B cell (primary cell): Measurements from ENCODE around the gene SLC2A6. TPM values are rescaled to one million over a fixed set of nuclear protein-coding genes. Genes with fewer than 3 reads are reported as not detected.

ENCODE experiments used
- ATAC-seq: fragments of 200-7000 bp; cut with Tn5 transposase; one replicate; pipeline ENCODE4 v1.10.0; 2021; ENCODE audit warnings: low read depth, mild to moderate bottlenecking, moderate number of reproducible peaks, moderate library complexity
- CTCF ChIA-PET: fragments of 350-600 bp; sonication (Branson Sonifier 250); formaldehyde crosslinking; loops from one replicate; lab custom pipeline; 2021; ENCODE audit warnings: antibody characterized with exemption, inconsistent platforms; lab: Charles Lee
- POLR2A ChIA-PET: fragments of 350-600 bp; sonication (Branson Sonifier 250); formaldehyde crosslinking; loops from one replicate; lab custom pipeline; 2021; ENCODE audit warnings: antibody characterized with exemption; lab: Charles Lee
- DNase-seq: peaks from one replicate; pipeline ENCODE4 v3.0.0; 2013
- H2AFZ ChIP-seq: 2 replicates; pipeline ENCODE4 v1.6.1; 2012; ENCODE audit warnings: mild to moderate bottlenecking, low read depth, low read length; ENCODE audit not compliant: insufficient read depth, poor library complexity, severe bottlenecking
- H3K27ac ChIP-seq, 2 donors: 1 replicate in 1 of 2; 2 replicates in 1 of 2; pipeline ENCODE4 v1.5.1; 2012 to 2013; ENCODE audit warnings: low read length in 2 of 2, mild to moderate bottlenecking in 2 of 2, moderate library complexity in 1 of 2
- H3K27me3 ChIP-seq, 4 experiments: fragments of 200-600 bp in 1 of 4; sonication (generic) in 1 of 4; replicated peaks in 1 of 4; 1 replicate in 2 of 4; 2 replicates in 2 of 4; pipeline versions ENCODE4 v1.6.1 to v1.7.0; 2013 to 2016; ENCODE audit warnings: low read length in 3 of 4, mild to moderate bottlenecking in 2 of 4, mixed read lengths in 1 of 4, moderate library complexity in 1 of 4; ENCODE audit not compliant: insufficient read depth in 4 of 4, control insufficient read depth in 3 of 4; ENCODE audit errors: control extremely low read depth in 1 of 4
- H3K36me3 ChIP-seq, 2 experiments: replicated peaks in 1 of 2; 1 replicate in 1 of 2; 2 replicates in 1 of 2; pipeline versions ENCODE4 v1.6.1 to v1.7.1; 2013; ENCODE audit warnings: low read length in 1 of 2; ENCODE audit not compliant: insufficient read depth in 2 of 2, control insufficient read depth in 1 of 2; ENCODE audit errors: control extremely low read depth in 1 of 2, extremely low read depth in 1 of 2
- H3K4me1 ChIP-seq, 2 donors: fragments of 200-600 bp in 1 of 2; sonication (generic) in 1 of 2; 1 replicate in 1 of 2; 2 replicates in 1 of 2; pipeline versions ENCODE4 v1.5.1 to v1.6.1; 2013 to 2017; ENCODE audit warnings: low read length in 2 of 2; ENCODE audit not compliant: control insufficient read depth in 2 of 2, insufficient read depth in 2 of 2
- H3K4me2 ChIP-seq: replicated peaks from 2 replicates; pipeline ENCODE3; 2012; ENCODE audit warnings: mild to moderate bottlenecking, low read depth, low read length; ENCODE audit not compliant: poor library complexity, severe bottlenecking
- H3K4me3 ChIP-seq, 5 experiments: fragments of 200-600 bp in 1 of 5; sonication (generic) in 1 of 5; 1 replicate in 3 of 5; 2 replicates in 2 of 5; pipeline versions ENCODE4 v1.5.1 to v1.7.0; 2011 to 2016; ENCODE audit warnings: low read length in 4 of 5, mild to moderate bottlenecking in 4 of 5, low read depth in 2 of 5, control low read depth in 1 of 5, moderate library complexity in 1 of 5; ENCODE audit not compliant: insufficient read depth in 1 of 5; ENCODE audit errors: control extremely low read depth in 1 of 5, extremely low read depth in 1 of 5
- H3K79me2 ChIP-seq: fragments of 200-600 bp; sonication (generic); one replicate; pipeline ENCODE4 v1.6.0; 2016; ENCODE audit warnings: low read length; ENCODE audit not compliant: control insufficient read depth, insufficient read depth
- H3K9ac ChIP-seq: fragments of 200-600 bp; sonication (generic); 2 replicates; pipeline ENCODE4 v1.6.1; 2017; ENCODE audit warnings: mild to moderate bottlenecking, low read length, moderate library complexity
- H3K9me3 ChIP-seq, 3 donors: one replicate each; pipeline versions ENCODE4 v1.6.1 to v1.7.1; 2013; ENCODE audit warnings: low read length in 2 of 3; ENCODE audit not compliant: control insufficient read depth in 2 of 3, insufficient read depth in 1 of 3; ENCODE audit errors: control extremely low read depth in 1 of 3
- H4K20me1 ChIP-seq: 2 replicates; pipeline ENCODE4 v1.6.0; 2012; ENCODE audit warnings: mild to moderate bottlenecking, low read length; ENCODE audit not compliant: insufficient read depth, control insufficient read depth, poor library complexity, severe bottlenecking
- H3K27ac Mint-ChIP-seq: one replicate; pipeline ENCODE4 v1.8.0; 2021; ENCODE audit warnings: mixed read lengths
- H3K27me3 Mint-ChIP-seq: one replicate; pipeline ENCODE4 v1.8.0; 2021; ENCODE audit warnings: mixed read lengths
- H3K4me1 Mint-ChIP-seq: one replicate; pipeline ENCODE4 v1.8.0; 2021; ENCODE audit warnings: mixed read lengths
- H3K4me3 Mint-ChIP-seq: one replicate; pipeline ENCODE4 v1.8.0; 2021; ENCODE audit warnings: mixed read lengths
- H3K9me3 Mint-ChIP-seq: one replicate; pipeline ENCODE4 v1.8.0; 2022; ENCODE audit warnings: mixed read lengths; ENCODE audit not compliant: insufficient read depth
- EZH2 ChIP-seq: IDR thresholded peaks from 2 replicates; pipeline ENCODE4 v1.6.1; 2012; ENCODE audit warnings: borderline replicate concordance, low read depth, mild to moderate bottlenecking, moderate library complexity, low read length; ENCODE audit not compliant: insufficient read depth, poor library complexity, severe bottlenecking
- WGBS: methylation state at CpG from one replicate; pipeline ENCODE4 v1.1.5; 2013; ENCODE audit warnings: missing lambda C conversion rate; ENCODE audit not compliant: insufficient coverage; 5-methylcytosine and 5-hydroxymethylcytosine counted together
- intact Hi-C: fragments of 100-400 bp; cut with micrococcal nuclease; formaldehyde crosslinking; loops from one replicate; pipeline ENCODE4 v1.10.0; 2022
- polyA plus RNA-seq: library from polyadenylated mRNA; depleted of rRNA; stranded (reverse); fragments of >200 nt; gene quantifications from 2 replicates; pipeline ENCODE4 v1.2.3, GENCODE V29; 2012
- total RNA-seq, 2 donors: library from RNA; stranded (reverse); fragments of 120-200 nt in 1 of 2; gene quantifications; 1 replicate in 1 of 2; 2 replicates in 1 of 2; pipeline versions ENCODE4 v1.2.3 to v1.2.4, GENCODE V29; 2013 to 2022
- TF ChIP-seq, protein P1 (sequence below): fragments of 200-600 bp; IDR thresholded peaks from one replicate; pipeline ENCODE4 v1.8.0; 2022; ENCODE audit warnings: antibody characterized with exemption, mild to moderate bottlenecking

The SLC2A6 gene
- total and polyA plus RNA-seq, 2 donors (not counting 1 experiment from before 2014, with no cell fraction given), result 51.8 to 108 TPM

DNA sequence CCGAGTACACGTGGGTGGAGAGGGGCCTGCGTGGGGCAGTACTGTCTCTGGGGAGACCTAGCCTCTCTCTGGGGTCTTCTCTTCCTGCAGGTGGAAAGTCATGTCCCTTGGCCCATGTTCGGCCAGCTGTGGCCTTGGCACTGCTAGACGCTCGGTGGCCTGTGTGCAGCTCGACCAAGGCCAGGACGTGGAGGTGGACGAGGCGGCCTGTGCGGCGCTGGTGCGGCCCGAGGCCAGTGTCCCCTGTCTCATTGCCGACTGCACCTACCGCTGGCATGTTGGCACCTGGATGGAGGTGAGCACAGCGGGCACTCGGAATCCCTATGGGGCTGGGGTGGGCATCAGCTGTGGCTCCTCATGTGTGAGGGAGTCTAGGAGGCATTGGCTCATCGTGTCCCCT is 24.6 kb downstream of the SLC2A6 start:
- no peaks in the 10 kb centered on the region for H3K9me3 Mint-ChIP-seq
- Histone ChIP-seq H3K79me2 (no peaks in the 10 kb centered on the region), H3K36me3 (no peaks in the 10 kb centered on the region), H3K4me2 (no peak overlapping the region), H2AFZ (no peak overlapping the region), H3K27me3 (no peaks in the 10 kb centered on the region), H4K20me1 (no peaks in the 10 kb centered on the region), H3K9ac (no peak overlapping the region), H3K4me1 (peaks cover 5% of the 10 kb centered on the region in 2 donors), H3K27ac (no peak overlapping the region), H3K4me3 (no peak overlapping the region), H3K9me3 (no peaks in the 10 kb centered on the region)
- H3K4me1 Mint-ChIP-seq, result peaks cover 8% of the 10 kb centered on the region
- TF ChIP-seq EZH2, result no peak
- TF ChIP-seq, protein P1, sequence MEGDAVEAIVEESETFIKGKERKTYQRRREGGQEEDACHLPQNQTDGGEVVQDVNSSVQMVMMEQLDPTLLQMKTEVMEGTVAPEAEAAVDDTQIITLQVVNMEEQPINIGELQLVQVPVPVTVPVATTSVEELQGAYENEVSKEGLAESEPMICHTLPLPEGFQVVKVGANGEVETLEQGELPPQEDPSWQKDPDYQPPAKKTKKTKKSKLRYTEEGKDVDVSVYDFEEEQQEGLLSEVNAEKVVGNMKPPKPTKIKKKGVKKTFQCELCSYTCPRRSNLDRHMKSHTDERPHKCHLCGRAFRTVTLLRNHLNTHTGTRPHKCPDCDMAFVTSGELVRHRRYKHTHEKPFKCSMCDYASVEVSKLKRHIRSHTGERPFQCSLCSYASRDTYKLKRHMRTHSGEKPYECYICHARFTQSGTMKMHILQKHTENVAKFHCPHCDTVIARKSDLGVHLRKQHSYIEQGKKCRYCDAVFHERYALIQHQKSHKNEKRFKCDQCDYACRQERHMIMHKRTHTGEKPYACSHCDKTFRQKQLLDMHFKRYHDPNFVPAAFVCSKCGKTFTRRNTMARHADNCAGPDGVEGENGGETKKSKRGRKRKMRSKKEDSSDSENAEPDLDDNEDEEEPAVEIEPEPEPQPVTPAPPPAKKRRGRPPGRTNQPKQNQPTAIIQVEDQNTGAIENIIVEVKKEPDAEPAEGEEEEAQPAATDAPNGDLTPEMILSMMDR, result no peak
- no peak overlapping the region for H3K27ac Mint-ChIP-seq
- intact Hi-C loops, result no loop called here
- ChIA-PET CTCF (no interaction called here), POLR2A (no interaction called here)
- H3K27me3 Mint-ChIP-seq, result peaks cover 3% of the 10 kb centered on the region
- ATAC-seq (no peak), DNase-seq (no peak)
- WGBS, result 77% methylated on average over 19 of the region's 19 CpGs
- H3K4me3 Mint-ChIP-seq, result no peak overlapping the region

DNA sequence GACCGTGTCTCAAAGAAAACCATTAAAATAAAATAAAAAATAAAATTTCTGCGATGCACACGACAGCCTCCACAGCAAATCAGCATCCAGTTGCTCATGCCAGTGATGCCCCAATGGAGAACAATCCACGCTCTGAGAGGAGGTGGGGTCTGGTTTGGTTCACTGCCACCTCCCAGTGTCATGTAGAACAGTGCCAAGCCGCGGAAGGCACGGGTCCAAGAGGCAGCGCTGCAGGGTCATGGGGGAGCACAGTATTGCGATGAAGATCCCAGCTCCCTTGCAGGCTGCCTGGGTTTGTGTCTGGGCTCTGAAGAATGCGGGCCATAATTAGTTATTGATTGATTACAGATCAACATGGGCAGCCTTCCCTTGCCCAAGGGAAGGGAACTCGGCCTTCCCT is 25.2 kb downstream of the SLC2A6 start:
- intact Hi-C loops, result no loop called here
- no peak overlapping the region for H3K27ac Mint-ChIP-seq

More for the DNA sequence above, 25.2 kb downstream of the SLC2A6 start:
- DNase-seq, result no peak
- H3K27ac ChIP-seq, result no peak overlapping the region
- Mint-ChIP-seq H3K27me3 (peaks cover 3% of the 10 kb centered on the region), H3K4me1 (peaks cover 5% of the 10 kb centered on the region), H3K4me3 (no peak overlapping the region), H3K9me3 (no peaks in the 10 kb centered on the region)
- no peak overlapping the region for H2AFZ ChIP-seq
- H3K4me2 ChIP-seq, result no peak overlapping the region
- ChIA-PET POLR2A (interaction anchor here (0.5 kb wide), 1 partner anchor 568 kb away, joined by 6 read pairs; no protein-coding TSS in a partner anchor), CTCF (no interaction called here)
- TF ChIP-seq, protein P1, result no peak
- no peak for TF ChIP-seq EZH2
- H3K27me3 ChIP-seq, result no peaks in the 10 kb centered on the region
- H3K36me3 ChIP-seq, result no peaks in the 10 kb centered on the region
- H3K9me3 ChIP-seq, result no peaks in the 10 kb centered on the region
- no peak for ATAC-seq
- H3K4me1 ChIP-seq, result no peaks in the 10 kb centered on the region
- 77% methylated on average over 8 of the region's 11 CpGs for WGBS
- no peaks in the 10 kb centered on the region for H3K79me2 ChIP-seq
- H3K4me3 ChIP-seq, result no peak overlapping the region
- no peaks in the 10 kb centered on the region for H4K20me1 ChIP-seq
- no peak overlapping the region for H3K9ac ChIP-seq
